T-helper 1 cell treated with Interleukin-12 subunit alpha and Interleukin-12 subunit beta and Interleukin-4 antibody, amounts not matched to agents 30 μg/mL and 1 μg/mL, for 36 hours (primary cell): Measurements from ENCODE around the gene MAML2.
A peak's percentile ranks its signal among the peaks of the same experiment; 100 is the strongest.

Source experiments
- H3K27ac Mint-ChIP-seq: one replicate; pipeline ENCODE4 v1.8.0; 2021; ENCODE audit warnings: mild to moderate bottlenecking, mixed read lengths
- H3K27me3 Mint-ChIP-seq: one replicate; pipeline ENCODE4 v1.8.0; 2021; ENCODE audit warnings: low read depth, mixed read lengths
- H3K36me3 Mint-ChIP-seq: one replicate; pipeline ENCODE4 v1.8.0; 2021; ENCODE audit warnings: low read depth, mixed read lengths
- H3K4me1 Mint-ChIP-seq: one replicate; pipeline ENCODE4 v1.8.0; 2021; ENCODE audit warnings: low read depth, mixed read lengths
- H3K4me3 Mint-ChIP-seq: one replicate; pipeline ENCODE4 v1.8.0; 2021; ENCODE audit warnings: mild to moderate bottlenecking, moderate library complexity, mixed read lengths
- H3K9me3 Mint-ChIP-seq: one replicate; pipeline ENCODE4 v1.8.0; 2021; ENCODE audit warnings: mixed read lengths

The MAML2 gene

DNA sequence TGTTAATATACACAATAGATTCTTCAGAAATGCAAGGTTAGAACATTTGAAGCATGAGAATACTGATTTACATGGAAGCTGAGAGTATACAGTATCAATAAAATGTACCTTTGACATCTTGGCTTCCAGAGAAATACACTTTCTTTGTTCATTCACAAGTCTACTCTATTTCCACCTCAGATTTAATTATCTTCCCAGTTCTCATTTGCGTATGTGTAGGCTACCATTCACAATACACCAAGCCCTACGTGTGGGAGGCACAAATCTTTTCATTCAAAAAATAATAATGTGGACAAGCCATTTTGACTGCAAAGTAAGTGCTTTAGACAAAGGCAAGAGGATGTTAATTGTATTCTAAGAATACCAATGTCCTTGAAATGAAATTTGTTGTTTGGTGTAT lies 286.4 kb downstream of the MAML2 start:
- H3K36me3 Mint-ChIP-seq = peaks cover 11% of the 10 kb centered on the region
- H3K9me3 Mint-ChIP-seq = no peaks in the 10 kb centered on the region
- peaks cover 33% of the 10 kb centered on the region for H3K4me1 Mint-ChIP-seq
- H3K27me3 Mint-ChIP-seq = no peaks in the 10 kb centered on the region
- H3K4me3 Mint-ChIP-seq = no peak overlapping the region
- peak overlapping the region; percentile 47 for H3K27ac Mint-ChIP-seq

GRCh38 chr11:96055706-96056387 lies 287.1 kb downstream of the MAML2 start:
- Mint-ChIP-seq H3K4me3 (no peak overlapping the region), H3K27me3 (no peaks in the 10 kb centered on the region), H3K36me3 (peaks cover 11% of the 10 kb centered on the region), H3K4me1 (peaks cover 30% of the 10 kb centered on the region), H3K27ac (no peak overlapping the region), H3K9me3 (no peaks in the 10 kb centered on the region)

DNA sequence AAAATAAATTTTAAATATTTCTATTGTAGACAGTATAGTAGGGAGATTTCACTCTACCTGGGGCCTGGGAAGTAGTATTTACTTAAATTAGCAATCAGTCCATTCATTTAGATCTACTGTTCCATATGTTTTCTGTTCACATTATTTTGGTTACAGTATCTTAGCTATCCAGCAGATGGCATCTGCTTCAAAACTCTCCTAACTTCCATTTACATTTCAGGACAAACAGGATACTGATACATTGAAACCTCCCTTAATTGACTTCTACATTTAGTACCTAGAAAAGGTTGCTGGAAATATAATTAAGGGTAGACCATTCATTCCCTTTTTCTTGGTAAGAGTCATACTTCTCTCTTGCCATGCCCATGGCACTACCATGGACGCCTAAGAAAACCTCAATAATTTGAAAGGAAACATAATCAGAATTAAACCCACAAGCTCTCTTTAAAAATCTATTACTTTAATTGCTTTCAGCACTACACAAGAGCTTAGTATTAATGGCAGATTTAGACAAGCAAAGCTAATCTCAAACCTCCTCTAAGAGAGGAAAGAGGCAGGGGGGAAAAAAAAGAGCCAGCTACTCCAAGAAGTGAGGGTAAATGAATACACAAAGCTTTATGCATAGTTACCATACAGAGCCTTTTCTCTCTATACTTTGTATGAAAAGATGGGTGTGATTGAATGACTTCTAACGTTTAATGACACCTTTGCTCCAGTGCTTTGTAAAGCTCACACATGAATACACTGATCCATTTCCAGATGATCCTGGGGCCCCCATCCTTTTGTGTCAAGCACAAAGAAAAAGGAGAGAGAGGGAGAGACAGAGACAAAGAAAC lies 287.9 kb downstream of the MAML2 start:
- H3K4me3 Mint-ChIP-seq = no peak overlapping the region
- peaks cover 29% of the 10 kb centered on the region for H3K4me1 Mint-ChIP-seq
- no peaks in the 10 kb centered on the region for H3K9me3 Mint-ChIP-seq
- no peak overlapping the region for H3K27ac Mint-ChIP-seq
- H3K27me3 Mint-ChIP-seq = no peaks in the 10 kb centered on the region
- peaks cover 7% of the 10 kb centered on the region for H3K36me3 Mint-ChIP-seq

DNA sequence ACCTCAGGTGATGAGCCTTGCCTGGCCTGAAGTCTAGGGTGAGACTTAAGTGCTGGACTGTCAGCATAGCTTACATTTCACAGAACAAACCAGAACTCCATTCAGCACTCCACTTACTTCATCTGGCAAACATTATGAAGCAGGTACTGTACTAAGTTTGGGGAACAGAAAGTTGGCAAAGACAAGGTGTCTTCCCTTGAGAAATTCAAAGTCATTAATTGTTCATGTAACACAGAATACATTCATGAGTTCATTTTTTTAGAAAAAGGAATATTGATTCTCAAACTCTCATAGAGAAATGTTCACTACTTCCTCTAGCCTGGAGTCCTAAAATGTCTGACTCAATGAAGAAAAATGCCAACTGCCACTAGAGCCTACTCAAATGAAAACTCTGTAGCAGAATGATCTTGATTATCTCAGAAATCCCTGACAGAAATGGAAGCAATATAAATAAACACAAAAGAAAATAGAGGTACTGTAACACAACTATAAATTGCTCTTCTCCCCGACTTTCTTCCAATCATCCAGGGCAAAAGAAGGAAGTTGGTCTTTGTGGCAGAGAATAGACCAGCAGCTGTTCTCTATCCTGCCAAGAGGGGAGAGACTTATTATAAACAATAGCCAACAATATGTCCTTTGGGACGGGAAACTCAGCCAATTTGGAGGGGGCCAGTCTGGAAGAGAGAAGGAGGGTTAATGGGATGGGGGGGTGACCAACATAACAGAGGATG lies 289.9 kb downstream of the MAML2 start:
- peaks cover 5% of the 10 kb centered on the region for H3K36me3 Mint-ChIP-seq
- no peak overlapping the region for H3K27ac Mint-ChIP-seq
- no peaks in the 10 kb centered on the region for H3K9me3 Mint-ChIP-seq
- H3K4me1 Mint-ChIP-seq = peaks cover 29% of the 10 kb centered on the region
- no peak overlapping the region for H3K4me3 Mint-ChIP-seq
- no peaks in the 10 kb centered on the region for H3K27me3 Mint-ChIP-seq

DNA sequence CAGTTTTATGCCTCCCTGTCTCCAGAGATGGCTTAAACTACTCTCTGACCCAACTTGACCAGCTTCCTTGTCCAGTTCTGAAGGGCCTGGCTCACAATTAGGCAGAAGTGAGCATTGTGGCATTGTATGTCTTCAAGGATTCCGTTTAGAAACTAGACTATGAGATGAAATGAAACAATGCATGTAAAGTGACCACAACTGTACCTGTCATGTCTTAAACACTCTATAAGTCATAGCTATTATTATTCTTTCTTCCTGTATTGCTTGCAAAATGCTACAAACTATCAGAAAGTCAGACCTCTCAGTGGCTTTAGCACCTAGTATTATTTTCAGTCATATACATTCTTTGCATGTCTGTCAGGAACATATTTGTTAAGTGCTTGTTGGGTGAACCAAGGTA lies 291.2 kb downstream of the MAML2 start:
- H3K27me3 Mint-ChIP-seq = no peaks in the 10 kb centered on the region
- no peak overlapping the region for H3K4me3 Mint-ChIP-seq
- no peak overlapping the region for H3K27ac Mint-ChIP-seq
- peaks cover 26% of the 10 kb centered on the region for H3K4me1 Mint-ChIP-seq
- peaks cover 7% of the 10 kb centered on the region for H3K36me3 Mint-ChIP-seq
- H3K9me3 Mint-ChIP-seq = no peaks in the 10 kb centered on the region

DNA sequence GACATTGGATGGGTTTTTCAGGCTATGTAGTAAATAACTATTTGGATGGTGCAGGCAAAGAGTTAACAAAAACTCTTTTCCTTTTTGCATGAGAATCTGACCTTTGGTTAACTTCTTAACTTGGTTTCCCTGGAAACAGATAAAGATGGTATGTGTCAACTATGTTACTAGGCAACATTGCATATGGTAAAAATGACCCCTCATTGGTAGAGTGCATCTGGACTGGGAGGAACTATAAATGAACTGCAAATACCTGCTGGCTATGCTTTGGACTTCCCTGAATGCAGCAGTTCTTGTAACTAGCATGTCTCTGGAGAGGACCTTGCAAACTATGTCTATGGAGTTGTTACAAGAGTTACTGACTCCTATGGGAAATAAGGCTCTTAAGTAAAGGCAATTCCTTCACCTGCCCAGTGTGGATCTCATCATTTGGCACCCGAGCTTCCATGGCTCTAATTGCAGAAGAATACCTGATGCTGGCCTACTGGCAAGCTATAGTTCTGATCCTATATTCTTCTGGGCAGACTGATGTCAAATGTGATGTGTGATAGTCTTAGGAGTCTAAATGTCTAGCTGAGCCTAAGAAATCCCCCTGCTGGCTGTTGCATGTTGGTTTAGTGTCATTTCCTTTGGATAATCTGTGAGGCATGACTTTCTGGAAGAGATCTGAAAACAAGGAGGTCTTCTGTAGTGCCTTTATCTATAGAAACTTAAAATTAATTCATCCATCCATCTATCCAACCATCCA lies 292.4 kb downstream of the MAML2 start:
- no peaks in the 10 kb centered on the region for H3K27me3 Mint-ChIP-seq
- H3K9me3 Mint-ChIP-seq = no peaks in the 10 kb centered on the region
- no peak overlapping the region for H3K4me3 Mint-ChIP-seq
- peaks cover 7% of the 10 kb centered on the region for H3K36me3 Mint-ChIP-seq
- peaks cover 25% of the 10 kb centered on the region for H3K4me1 Mint-ChIP-seq
- H3K27ac Mint-ChIP-seq = no peak overlapping the region

DNA sequence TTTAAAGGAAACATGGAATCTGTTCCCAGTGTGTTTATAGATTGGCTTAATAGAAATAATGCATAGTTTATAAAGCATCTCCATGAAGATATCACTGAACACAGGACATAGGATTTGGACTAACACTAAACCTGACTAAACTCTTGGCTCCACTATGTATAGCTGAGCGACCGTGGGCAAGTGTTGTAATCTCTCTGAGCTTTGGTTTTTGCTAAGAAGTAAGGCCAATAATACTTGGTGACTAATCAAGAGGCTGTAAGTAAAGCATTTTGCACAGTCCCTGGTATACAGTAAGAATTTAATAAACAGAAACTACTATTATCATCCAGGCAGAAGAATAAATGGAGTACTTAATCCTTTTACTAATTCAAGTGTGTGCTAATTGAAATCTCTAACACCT lies 293.6 kb downstream of the MAML2 start:
- H3K27ac Mint-ChIP-seq = no peak overlapping the region
- peaks cover 6% of the 10 kb centered on the region for H3K36me3 Mint-ChIP-seq
- no peaks in the 10 kb centered on the region for H3K27me3 Mint-ChIP-seq
- H3K4me1 Mint-ChIP-seq = peaks cover 16% of the 10 kb centered on the region
- no peaks in the 10 kb centered on the region for H3K9me3 Mint-ChIP-seq
- H3K4me3 Mint-ChIP-seq = no peak overlapping the region

- no peaks in the 10 kb centered on the region for H3K27me3 Mint-ChIP-seq
- peaks cover 9% of the 10 kb centered on the region for H3K36me3 Mint-ChIP-seq
- H3K9me3 Mint-ChIP-seq = no peaks in the 10 kb centered on the region
- peaks cover 10% of the 10 kb centered on the region for H3K4me1 Mint-ChIP-seq
- no peak overlapping the region for H3K4me3 Mint-ChIP-seq
- no peak overlapping the region for H3K27ac Mint-ChIP-seq
Observed at GRCh38 chr11:96045622-96046456, 297.2 kb downstream of the MAML2 start.

DNA sequence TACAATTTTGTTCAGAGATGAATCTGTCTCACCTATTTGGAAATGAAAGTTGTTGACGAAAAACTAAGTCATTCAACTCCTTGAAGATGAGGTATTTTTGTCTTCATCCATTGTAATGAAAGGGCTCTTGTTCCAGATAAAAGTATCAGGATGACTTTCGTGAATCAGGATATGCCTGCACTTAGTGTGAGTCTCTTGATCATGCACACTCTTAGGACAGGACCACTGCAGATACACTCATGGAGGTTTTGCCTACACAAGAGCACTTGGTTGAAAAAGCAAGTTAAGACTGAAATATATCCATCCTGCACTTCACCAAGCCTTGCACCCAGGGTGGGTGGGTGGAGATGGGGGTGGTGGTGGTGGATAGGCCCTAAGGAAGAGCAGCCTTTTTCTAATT lies 298.2 kb downstream of the MAML2 start:
- Mint-ChIP-seq H3K27ac (no peak overlapping the region), H3K4me3 (no peak overlapping the region), H3K36me3 (peaks cover 9% of the 10 kb centered on the region), H3K27me3 (no peaks in the 10 kb centered on the region), H3K4me1 (peaks cover 9% of the 10 kb centered on the region), H3K9me3 (no peaks in the 10 kb centered on the region)

DNA sequence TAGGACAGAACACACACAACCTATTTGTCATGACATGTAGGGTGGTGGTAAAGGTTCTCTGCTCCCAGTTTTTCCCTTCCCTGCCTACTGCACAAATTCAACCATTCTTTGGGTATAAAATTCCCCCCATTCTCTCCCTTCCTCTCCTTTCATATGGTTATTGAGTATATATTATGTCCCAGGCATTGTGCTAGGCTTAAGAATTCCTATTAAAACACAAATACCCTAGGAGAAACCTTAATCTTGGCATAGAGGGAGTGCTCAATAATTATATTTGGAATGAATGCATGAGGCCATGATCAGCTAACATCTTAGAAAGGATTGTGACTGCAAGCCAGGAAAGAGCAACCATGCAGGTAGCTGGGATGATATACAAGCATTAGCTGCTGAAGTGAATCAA lies 298.7 kb downstream of the MAML2 start:
- Mint-ChIP-seq H3K9me3 (no peaks in the 10 kb centered on the region), H3K4me3 (no peak overlapping the region), H3K27me3 (no peaks in the 10 kb centered on the region), H3K4me1 (peaks cover 9% of the 10 kb centered on the region), H3K27ac (no peak overlapping the region), H3K36me3 (peaks cover 9% of the 10 kb centered on the region)

DNA sequence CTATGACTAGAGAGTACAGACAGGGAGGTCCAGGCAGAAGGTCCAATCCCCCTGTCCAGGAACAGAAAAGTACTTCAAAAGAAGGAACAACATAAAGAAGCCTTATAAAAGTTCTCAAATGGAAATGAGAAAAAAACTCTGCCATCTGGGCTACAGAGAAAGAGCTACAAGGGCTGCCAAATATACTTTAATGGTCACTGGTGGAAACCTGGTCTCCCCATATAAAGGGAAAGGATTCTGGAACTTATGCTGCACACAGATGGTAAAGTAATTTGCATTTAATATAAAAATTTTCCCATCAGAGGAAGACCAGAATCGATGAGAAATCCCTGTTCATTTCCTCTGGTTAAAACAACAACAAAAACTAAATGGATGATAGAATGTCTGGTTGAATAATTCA lies 299.7 kb downstream of the MAML2 start:
- H3K27me3 Mint-ChIP-seq = no peaks in the 10 kb centered on the region
- H3K36me3 Mint-ChIP-seq = peaks cover 9% of the 10 kb centered on the region
- H3K4me1 Mint-ChIP-seq = peaks cover 9% of the 10 kb centered on the region
- H3K4me3 Mint-ChIP-seq = no peak overlapping the region
- H3K9me3 Mint-ChIP-seq = no peaks in the 10 kb centered on the region
- H3K27ac Mint-ChIP-seq = no peak overlapping the region

- H3K9me3 Mint-ChIP-seq = no peaks in the 10 kb centered on the region
- H3K27ac Mint-ChIP-seq = no peak overlapping the region
- peaks cover 1% of the 10 kb centered on the region for H3K4me1 Mint-ChIP-seq
- no peaks in the 10 kb centered on the region for H3K27me3 Mint-ChIP-seq
- H3K4me3 Mint-ChIP-seq = no peak overlapping the region
- peaks cover 7% of the 10 kb centered on the region for H3K36me3 Mint-ChIP-seq
Observed at GRCh38 chr11:96038046-96038445, 304.9 kb downstream of the MAML2 start.

- H3K4me3 Mint-ChIP-seq = no peak overlapping the region
- H3K4me1 Mint-ChIP-seq = peaks cover 1% of the 10 kb centered on the region
- no peak overlapping the region for H3K27ac Mint-ChIP-seq
- peaks cover 6% of the 10 kb centered on the region for H3K36me3 Mint-ChIP-seq
- H3K27me3 Mint-ChIP-seq = no peaks in the 10 kb centered on the region
- no peaks in the 10 kb centered on the region for H3K9me3 Mint-ChIP-seq
Observed at GRCh38 chr11:96037405-96037949, 305.5 kb downstream of the MAML2 start.
